ENCODE measurements around the gene ATP13A2. TPM values are rescaled to one million over a fixed set of nuclear protein-coding genes. Genes with fewer than 3 reads are reported as not detected.

The ATP13A2 gene
- total RNA-seq, 1 donor from 2014 or later, result 17.8 TPM

DNA sequence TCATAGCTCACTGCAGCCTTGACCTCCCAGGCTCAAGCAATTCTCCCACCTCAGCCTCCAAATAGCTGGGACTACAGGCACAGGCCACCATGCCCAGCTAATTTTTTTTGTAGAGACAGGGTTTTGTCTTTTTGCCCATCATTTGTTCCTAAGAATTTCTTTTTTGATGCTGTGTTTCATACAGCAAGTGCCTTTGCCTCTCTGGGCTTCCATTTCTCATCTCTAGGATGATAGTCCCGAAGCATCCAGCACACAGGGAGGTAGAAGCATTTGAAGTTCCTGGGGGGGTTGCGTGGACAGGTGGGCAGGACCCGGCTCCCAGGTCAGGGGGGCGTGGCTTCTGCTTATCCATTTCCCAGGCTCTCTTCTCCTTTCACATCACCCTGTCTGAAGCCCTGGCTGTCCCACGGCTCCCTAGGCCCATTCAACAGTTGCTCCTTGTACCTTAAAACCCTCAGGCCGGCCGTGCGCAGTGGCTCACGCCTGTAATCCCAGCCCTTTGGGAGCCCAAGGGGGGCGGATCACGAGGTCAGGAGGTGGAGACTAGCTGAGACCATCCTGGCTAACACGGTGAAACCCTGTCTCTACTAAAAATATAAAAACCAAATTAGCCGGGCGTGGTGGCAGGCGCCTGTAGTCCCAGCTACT lies 3.4 kb downstream of the ATP13A2 start:
- ATAC-seq (no peak), DNase-seq (no peak)

DNA sequence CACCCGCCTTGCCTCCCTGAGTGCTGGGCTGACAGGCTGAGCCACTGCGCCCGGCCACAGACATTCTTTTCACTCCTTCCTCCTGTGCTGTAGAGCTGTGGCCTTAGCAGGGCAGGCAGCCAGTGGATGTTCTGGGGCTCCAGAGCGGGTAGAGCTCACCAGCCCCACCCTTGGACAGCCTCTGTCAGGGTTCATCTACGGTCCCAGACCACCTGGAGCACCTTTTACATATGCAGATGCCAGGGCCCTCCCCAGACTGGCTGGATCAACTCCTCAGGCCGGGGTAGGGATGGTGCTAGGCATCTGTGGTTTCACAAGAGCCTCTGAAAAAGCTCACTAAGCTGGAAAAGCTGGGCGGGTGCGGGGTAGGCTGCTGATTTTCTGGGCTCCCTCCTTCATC lies 4.6 kb downstream of the ATP13A2 start:
- intact Hi-C loops (cut with micrococcal nuclease), result no loop called here
- no peak for DNase-seq
- no peak for ATAC-seq

More for the DNA sequence above, 3.4 kb downstream of the ATP13A2 start:
- intact Hi-C loops (cut with micrococcal nuclease), result no loop called here

DNA sequence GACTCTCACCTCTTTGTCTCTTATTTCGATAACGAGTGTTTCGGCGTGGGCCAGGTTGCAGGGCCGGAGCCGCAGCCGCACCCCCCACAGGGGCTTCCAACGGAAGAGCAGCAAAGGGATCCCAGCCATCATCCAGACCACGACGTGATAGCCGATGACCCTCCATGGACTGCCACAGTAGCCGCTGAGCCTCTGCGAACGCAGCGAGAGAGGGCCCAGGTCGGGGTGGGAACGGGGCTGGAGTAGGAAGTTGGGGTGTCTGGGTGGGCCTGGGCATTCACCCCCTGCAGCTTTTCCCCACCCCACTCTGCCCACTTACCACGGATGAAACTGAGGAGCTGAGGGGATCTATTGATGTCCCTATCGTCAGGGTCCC lies 6.4 kb downstream of the ATP13A2 start:
- no peak for ATAC-seq
- intact Hi-C loops (cut with micrococcal nuclease), result no loop called here
- no peak for DNase-seq

DNA sequence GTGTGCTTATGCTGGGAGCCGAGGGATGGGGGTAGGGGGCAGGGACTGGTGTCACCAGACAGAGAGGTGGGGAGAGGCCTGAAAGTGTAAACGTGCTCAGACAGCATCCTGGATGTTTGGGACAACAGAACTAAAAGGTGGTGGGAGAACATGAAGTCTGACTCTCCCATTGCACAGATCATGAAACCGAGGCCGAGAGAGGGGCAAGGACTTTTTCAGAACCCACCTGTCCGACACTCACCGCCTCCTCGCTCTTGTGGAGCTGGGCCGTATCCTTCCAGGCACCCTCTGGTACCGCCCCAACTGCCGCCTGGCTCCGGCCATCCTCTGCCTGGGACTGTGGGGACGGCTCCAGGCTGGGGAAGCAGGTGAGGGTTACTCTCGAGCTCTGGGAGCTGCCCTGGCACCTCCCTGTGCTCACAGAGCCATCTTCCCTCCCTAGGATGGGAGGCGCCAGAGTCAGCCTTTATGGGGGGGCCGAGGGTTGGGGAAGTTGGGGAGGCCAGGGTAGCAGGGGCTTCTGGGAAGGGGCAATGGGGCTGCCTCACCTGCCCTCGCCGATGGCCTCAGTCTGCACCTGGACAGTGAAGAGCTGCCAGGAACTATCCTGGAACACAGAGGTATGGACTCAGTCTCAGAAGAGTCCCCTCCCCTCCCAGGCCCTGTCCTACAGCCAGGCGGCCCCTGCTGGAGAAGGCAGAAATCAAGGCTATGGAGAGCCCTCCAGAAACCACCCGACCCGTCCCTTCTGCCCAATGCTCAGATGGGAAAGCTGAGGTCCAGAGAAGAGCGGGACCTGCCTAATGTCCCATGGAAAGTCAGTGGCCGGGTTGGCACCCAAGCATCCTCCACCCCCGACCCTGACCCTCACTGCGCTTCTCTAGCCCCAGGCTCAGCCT lies 7.0 kb downstream of the ATP13A2 start:
- ATAC-seq (no peak), DNase-seq (no peak)
- intact Hi-C loops (cut with micrococcal nuclease), result no loop called here

DNA sequence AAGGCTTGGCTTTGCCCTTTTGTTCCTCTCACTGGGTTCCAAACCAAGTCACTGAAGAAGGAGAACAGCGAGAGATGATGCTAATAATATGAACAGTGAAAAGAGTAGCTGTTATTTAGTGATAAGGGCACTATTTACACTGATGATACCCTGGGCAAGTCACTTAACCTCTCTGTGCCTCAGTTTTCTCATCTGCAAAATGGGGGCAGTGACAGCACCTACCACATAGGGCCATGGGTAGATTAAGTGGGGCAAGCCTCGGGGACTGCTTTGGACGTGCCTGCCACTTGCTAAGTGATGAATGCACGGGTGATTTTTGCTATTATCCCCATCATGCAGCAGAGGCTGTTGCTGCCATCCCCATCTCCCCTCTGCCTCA lies 9.2 kb downstream of the ATP13A2 start:
- DNase-seq (no peak), ATAC-seq (no peak)
- intact Hi-C loops (cut with micrococcal nuclease), result no loop called here

DNA sequence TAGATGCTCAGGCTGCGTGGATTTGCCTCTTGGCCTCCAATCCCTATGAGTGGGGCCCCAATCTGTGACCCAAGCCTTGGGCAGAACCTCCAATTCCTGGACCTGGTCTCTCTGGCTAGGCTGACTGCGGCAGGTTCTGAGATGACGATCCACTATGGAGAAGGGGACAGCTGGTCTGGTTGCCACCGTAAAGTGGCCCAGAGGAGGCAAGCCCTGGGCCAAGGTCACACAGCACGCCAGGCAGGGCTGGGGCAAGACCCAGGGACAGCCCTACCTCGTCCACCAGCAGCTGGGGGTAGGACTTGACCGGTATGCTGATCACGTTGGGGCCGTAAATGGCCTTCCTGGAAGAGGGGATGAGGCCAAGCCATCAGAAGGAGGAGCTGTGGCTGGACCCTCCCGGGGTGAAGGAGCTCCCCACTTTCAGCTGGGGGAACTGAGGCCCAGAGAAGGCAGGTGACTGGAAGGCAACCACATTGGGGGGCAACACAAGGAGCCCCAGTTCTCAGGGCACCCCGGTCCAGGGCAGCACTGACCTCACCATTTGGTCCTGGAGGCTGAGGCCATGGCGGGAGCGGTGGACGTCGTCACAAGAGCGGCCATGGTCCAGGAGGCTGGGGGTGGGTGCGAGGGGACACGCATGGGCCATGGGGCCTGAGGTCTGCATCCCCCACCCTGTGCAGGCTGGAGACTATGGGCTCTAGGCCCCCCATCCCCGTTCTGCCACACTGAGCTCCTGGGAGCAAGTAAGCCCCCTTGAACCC lies 9.8 kb downstream of the ATP13A2 start:
- intact Hi-C loops (cut with micrococcal nuclease), result no loop called here
- DNase-seq, result no peak
- ATAC-seq, result no peak

DNA sequence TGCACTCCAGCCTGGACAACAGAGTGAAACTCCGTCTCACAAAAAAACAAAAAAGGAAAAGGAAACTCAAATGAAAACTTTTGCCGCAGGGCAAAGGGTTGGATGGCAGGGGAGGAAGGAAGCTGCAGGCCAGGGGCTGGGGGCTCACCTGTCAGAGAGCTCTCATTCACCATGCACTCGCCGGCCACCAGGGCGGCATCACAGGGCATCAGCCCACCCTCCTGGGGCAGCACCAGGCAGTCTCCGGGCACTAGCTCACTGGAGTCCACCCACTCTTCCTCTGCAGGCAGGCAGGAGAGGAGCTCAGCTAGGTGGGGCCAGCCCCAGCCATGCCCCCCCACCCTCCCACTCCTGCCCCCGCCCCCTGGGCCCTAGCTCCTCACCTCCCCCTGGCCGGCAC lies 11.9 kb downstream of the ATP13A2 start:
- ATAC-seq (no peak), DNase-seq (no peak)
- intact Hi-C loops (cut with micrococcal nuclease), result no loop called here

DNA sequence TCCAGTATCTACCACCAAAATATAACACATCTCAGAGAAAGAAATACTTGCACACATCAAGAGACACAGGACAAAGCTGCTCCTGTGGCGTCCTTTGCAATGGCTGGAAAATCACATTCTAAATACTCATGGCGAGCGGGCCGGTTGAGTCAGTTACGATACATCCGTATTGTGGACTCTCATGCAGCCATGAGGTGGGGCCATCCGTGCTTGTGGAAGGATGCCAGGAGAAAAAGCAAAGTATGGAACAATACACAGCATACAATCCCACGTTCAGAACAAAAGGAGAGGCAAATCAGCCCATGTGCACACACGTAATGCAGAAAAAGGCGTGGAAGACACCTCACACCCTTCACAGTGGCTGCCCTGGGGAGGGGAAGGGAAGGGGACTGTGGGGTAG lies 13.1 kb downstream of the ATP13A2 start:
- DNase-seq, result no peak
- intact Hi-C loops (cut with micrococcal nuclease), result no loop called here
- no peak for ATAC-seq

DNA sequence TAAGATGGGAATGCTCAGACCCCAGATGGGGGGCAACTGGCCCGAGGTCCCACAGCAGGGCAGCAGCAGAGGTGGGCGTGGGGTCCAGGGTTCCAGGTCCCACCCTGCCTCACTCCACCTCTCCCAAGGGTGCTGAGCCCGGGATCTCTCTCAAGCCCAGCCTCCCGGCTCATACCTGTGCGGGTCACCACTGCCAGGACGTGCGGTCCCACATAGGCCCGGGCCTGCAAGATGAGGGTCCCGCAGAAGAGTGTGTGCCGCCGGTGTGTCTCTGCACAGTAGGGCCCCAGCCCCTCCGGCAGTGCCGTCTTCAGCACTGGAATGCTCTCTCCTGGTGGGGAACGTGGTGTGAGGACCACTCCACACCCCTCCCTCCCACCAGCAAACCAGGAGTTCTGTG lies 14.9 kb downstream of the ATP13A2 start:
- no peak for ATAC-seq
- DNase-seq, result no peak
- intact Hi-C loops (cut with micrococcal nuclease), result no loop called here

DNA sequence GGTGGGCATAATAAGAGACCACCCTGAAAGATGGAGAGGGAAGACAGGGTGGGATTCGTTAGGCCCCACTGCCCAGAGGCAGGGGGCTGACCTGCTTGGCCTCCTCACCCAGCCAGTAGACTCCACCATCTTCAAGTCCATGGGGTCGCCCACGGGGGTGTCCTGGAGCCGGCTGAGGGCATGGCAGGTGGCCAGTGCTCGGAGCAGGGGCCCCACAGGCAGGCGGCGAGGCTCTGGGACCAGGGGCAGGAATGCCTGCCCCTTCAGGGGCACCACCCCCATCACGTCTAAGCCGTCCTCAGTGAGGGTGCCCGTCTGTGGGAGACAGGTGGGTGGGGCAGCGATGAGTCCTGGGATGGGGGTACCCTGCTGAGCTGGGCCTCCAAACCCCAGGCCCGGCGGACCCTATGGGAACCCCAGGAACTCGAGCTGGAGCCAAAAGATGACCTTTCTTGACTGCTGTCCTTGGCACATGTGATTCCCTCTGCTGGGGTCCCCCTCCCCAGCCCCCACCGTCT lies 18.1 kb downstream of the ATP13A2 start:
- ATAC-seq (no peak), DNase-seq (no peak)
- intact Hi-C loops (cut with micrococcal nuclease), result no loop called here

DNA sequence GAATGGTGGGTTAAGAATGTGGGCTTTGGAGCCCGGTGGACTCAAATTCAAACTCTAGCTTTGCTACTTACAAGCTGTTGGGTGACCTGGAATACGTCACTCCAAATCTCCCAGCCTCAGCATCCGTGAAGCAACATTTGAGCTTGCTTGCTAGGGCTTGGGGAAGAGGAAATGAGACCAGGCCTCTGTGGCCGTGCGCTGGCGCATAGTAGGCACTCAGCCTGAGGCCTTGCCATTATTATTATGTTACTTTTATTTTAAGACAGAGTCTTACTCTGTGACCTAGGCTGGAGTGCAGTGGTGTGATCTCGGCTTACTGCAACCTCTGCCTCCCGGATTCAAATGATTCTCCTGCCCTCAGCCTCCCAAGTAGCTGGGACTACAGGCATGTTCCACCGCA lies 19.1 kb downstream of the ATP13A2 start:
- no peak for DNase-seq
- ATAC-seq, result no peak
- intact Hi-C loops (cut with micrococcal nuclease), result no loop called here

DNA sequence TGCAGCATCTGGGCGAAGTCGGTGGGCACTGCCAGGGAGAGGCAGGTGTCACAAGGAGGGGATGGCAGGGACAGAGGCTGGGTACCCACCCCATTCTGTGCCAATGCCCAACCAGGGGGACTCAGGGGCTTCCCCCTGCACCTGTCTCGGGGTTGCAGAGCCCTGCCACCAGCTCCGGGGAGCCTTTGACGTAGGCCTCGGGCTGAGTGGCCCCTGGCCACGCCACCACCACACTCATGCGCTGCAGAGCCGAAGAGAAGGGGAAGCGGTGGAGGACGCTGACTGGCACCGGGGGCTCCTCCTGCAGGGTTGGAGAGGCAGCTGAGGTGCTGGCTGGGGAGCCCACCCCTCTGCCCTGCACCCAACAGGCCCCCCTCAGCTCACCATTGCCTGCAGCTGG lies 19.6 kb downstream of the ATP13A2 start:
- DNase-seq, result no peak
- ATAC-seq, result no peak
- intact Hi-C loops (cut with micrococcal nuclease), result no loop called here

DNA sequence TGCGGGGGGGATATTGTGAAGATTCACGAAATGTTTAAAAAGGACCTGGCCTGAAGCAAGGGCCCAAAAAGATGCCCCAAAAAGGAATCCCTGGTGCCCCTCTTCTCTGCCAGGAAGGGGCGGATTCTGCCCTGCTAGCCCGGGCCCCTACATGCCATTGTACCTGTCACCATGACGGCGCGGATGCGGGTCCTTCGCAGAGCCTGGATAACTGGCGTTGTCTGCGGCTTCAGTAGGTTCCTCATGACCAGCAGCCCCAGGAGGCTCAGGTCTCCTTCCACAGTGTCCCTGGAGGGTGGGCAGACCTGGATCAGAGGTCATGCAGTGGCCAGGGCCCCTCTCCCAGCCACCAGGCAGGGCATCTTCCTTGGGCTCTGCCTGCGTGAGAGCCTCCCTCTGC lies 20.2 kb downstream of the ATP13A2 start:
- ATAC-seq, result no peak
- DNase-seq, result no peak
- intact Hi-C loops (cut with micrococcal nuclease), result no loop called here

DNA sequence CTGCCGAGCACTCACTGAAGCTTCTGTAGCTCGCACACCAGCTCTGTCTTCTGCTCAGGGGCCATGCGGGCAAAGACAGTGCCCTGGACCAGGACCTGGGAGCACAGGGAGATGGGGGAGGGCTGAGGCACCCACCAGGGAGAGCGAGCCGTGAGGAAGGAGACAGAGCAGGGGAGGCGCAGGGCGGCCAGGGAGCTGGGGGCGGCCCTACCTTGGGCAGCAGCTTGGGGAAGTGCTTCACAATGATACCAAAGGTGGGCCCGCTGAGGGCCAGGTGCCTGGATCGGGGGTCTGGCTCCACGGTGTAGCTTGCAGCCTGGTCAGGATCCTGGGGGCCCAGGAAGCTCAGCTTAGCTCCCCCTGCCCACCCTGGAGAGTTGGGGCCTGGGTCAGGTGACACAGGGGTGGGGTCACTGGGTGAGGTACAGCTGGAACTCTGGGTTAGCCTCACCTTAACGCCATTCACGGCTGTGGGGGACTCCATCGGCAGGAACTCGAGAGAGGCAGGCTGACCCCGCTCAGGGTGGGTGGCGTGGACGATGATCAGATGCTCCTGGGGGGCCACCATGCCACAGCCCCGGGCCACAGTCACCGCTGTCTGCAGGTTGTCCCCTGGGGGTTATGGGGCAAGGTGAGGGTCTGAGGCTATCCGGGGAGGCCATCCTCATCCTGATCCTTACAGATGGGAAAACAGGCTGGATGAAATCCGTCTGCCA lies 21.9 kb downstream of the ATP13A2 start:
- intact Hi-C loops (cut with micrococcal nuclease), result no loop called here

DNA sequence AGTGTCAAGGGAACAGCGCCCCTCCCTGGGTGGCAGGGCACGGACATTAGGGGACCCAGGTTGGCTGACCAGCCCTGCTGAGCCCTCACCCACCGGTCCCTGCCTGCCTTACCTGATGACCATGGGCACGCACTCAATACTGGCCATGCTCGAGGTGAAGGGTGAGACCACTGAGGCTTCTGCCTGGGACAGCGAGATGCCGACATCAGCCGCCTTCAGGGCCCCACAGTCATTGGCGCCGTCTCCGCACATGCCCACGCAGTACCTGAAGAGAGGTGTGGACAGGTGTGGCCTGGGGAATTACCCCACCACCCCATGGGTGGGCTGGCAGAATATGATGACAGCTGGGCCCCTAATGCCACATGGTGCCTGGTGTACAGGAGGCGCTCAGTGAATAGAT lies 23.5 kb downstream of the ATP13A2 start:
- intact Hi-C loops (cut with micrococcal nuclease), result no loop called here

More for the DNA sequence above, 21.9 kb downstream of the ATP13A2 start:
- DNase-seq (no peak), ATAC-seq (no peak)

DNA sequence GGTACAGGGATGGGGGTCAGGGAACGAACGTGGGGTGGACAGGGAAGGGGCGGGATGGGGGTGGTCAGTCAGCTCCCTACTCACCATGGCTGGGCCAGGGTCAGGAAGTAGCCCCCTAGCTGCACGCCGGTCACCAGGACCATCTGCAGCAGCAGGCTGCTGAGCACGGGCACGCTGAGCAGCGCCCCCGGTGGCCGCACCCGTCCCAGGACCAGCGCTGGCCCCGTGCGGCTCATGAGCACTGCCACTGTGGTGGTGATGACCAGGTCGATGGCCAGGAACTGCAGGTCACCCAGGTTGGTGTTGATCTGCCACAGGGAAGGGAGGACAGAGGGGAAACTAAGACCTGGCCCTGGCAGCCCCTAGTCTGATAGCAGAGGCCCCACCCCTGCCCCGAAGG lies 24.8 kb downstream of the ATP13A2 start:
- ATAC-seq (no peak), DNase-seq (no peak)
- intact Hi-C loops (cut with micrococcal nuclease), result no loop called here

More for the DNA sequence above, 23.5 kb downstream of the ATP13A2 start:
- ATAC-seq (no peak), DNase-seq (no peak)

DNA sequence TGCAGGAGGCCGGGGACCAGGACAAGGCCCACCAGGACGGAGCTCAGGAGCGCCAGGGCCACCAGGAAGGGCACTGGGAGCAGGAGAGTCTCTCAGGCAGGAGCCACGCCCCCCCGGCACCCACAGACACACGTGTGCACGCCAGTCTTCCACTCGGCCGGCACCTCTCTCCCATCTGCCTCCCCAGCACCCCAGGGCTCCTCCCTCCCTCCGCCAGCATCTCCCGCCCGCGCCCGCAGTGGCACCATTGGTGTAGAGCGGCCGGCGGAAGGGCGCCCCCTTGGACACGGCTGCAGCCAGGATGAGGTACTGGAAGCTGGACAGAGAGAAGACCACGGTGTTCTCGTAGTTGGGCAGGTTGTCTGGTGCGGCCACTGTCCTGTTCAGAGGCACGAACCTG lies 25.2 kb downstream of the ATP13A2 start:
- no peak for DNase-seq
- intact Hi-C loops (cut with micrococcal nuclease), result no loop called here
- ATAC-seq, result no peak

DNA sequence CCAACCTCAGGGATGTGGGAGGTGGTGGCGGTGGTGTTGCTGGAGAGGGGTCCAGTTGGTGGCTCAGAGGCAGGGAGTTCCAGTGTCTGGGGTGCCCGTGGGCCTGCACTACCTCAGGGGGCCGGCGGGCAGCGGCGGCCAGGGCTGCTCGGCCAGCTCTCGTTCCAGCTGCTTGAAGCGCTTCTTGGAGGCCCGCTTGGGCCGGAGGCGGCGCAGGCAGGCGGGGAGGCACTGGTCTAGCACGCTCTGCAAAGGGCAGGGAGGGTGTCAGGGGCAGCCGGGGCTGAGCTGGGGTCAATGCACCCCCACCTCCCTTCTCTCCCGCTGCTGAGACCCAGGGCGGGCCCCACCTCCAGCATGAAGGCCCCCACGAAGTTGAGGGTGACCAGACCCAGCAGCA lies 25.6 kb downstream of the ATP13A2 start:
- intact Hi-C loops (cut with micrococcal nuclease), result no loop called here
- no peak for ATAC-seq
- no peak for DNase-seq

DNA sequence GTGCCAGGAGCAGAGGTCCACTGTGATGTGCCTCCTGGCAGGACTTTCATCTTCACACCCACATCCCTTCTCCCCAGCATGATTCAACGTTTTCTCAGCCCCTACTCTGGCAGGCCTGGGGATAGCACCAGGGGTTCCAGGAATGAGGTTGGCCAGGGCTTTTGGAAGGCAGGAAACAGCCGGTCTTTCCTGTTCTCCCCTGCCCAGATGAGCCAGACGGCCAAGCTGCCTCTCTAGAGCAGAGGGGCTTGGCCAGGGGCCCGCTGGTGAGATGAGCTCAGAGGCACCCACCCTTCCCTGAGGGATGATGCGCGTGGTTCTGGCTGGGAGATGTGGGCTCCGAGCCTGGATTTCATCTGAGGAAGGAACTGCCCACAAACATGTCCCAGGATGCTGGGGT lies 27.0 kb downstream of the ATP13A2 start:
- DNase-seq, result peak; percentile 82
- intact Hi-C loops (cut with micrococcal nuclease), result no loop called here
- peak; percentile 72 for ATAC-seq

All from left ventricle myocardium superior (tissue), 1 donor.